Measurements from ENCODE around the gene SAMD15. TPM values are rescaled to one million over a fixed set of nuclear protein-coding genes. Genes with fewer than 3 reads are reported as not detected.
"Not testable (repeated sequence)": the region's sequence is repeated elsewhere in the genome, so short reads cannot be mapped to it uniquely, and the experiment has no call there.

Gene SAMD15
- total RNA-seq, result 1.8 TPM in 2 replicates

DNA sequence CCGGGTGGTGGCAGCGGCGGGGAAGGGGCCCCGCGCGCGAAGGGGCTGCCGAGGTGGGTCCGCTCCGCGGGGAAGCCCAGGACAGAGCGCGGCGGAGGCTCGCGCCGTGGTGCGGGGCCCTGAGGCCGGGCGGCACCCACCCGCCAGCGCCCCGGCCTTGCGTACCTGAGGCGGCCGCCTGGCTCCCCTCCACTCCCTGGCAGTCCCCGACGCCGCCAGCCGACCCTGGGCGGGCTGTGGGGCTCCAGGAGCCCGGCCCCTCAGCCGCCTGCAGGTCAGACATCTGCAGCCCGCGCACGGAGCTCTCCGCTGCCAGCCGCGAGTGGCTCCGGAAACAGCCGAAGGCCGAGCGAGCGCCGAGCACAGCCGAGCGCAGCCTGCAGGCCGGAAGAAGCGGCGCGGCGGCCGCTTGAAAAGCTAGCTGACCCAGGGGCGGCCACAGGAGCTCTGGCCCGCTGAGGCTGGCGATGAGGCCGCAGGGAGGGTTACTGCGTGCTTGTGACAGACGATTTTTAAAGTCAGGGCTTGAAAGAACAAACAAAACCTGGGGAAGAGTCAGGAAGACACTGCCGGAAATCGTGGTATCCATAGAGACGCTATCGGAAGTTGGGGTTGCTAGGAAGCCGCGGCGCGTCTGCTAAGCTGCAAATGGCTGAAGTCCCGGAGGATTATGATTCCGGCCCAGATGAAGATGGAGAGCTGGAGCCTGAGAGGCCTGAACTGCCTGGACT is at the start of gene SAMD15, which contains the start of gene TMED8:
Gene SAMD15 (plus strand): TSS at position 609 of the 731 bp plus-strand sequence. CDS start 40 bp downstream, at position 649.
Gene TMED8 (minus strand): TSS at position 324 of the 731 bp plus-strand sequence. CDS start 41 bp downstream, at position 283.
- peak; percentile 48 for DNase-seq (ENCODE audit: low read depth, low spot score)

DNA sequence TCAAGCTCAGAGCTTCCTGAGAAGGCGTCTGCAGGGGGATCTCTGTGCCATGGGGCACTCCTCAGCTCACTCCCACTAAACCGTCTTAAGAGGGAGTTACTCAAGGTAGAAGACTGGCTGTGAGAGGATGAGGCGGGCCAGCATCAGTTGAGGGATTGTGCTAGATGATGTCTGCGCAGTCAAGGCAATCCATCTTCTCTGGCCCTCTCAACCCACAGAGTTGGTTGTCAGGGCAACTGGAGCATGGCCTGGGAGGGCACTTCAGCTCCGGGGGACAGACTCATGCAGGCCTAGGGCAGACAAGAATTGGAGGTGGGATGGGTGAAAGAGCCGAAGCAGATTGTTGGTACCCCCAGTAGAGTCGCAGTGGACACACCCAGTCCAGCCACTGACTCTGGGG is 47.3 kb upstream of the SAMD15 start:
- no peak for DNase-seq (ENCODE audit: low read depth, low spot score)

DNA sequence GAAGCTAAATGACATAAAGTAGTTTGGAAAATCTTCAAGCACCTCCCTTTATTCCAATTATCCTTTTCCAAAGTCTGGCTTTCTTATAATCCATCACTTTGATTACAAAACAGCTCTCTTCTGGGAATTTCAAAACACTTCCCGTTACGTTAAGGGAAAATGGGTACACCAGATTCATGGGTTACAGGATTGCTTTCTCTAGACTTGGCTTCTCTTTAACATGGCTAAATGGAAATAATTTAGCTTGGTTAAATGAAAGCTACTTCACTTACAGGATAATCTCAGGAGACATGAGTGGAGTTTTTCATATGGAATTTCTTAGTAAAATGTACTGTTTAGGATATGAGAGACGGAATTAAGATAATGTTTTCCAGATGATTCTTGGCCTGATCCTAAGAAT is 41.6 kb upstream of the SAMD15 start:
- no peak for DNase-seq (ENCODE audit: low read depth, low spot score)

DNA sequence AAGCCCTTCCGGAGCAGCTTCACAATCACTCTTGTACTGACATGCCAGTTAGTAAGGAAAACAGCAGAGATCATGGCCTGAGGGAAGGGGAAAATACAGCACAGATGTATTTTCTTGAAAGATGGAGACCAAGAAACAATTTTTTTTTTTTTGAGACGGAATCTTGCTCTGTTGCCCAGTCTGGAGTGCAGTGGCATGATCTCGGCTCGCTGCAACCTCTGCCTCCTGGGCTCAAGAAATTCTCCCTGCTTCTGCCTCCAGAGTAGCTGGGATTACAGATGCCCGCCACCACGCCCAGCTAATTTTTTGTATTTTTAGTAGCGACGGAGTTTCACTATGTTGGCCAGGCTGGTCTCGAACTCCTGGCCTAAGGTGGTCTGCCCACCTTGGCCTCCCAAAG is 39.9 kb upstream of the SAMD15 start:
- not testable (repeated sequence) for DNase-seq (ENCODE audit: low read depth, low spot score)

DNA sequence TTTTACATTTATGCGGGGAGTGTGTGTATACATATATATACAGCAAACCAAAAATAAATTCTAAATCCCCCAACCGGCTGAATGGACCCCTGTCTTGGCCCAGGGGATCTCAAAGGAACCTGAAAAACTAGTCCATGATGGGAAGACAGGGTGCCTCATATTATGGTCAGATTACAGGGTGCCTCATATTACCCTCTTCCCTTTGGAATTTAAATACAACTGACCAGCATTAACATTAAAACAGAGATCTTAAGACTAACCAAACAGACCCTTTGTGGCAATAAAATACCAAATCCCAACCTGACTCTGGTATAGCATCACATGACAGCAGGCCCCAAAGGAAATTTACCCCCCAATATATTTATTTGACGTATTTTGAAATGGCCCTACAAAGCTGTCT is 39.3 kb upstream of the SAMD15 start:
- DNase-seq (ENCODE audit: low read depth, low spot score), result no peak

DNA sequence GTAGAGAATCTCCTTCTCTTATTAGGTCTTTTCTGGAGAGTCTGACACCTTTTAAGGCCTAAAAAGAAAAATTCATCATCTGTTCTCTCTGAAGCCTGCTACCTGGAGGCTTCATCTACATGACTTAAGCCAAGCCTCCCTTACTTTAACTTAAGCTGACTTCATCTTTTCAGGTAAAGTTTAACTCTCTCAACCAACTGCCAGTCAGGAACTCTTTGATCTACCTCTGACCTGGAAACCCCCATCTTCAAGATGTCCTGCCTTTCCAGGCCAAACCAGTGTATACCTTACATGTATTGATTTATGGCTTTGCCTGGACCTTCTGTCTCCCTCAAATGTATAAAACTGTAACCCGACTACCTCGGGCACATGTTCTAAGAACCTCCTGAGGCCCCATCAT is 38.9 kb upstream of the SAMD15 start:
- DNase-seq (ENCODE audit: low read depth, low spot score), result no peak

DNA sequence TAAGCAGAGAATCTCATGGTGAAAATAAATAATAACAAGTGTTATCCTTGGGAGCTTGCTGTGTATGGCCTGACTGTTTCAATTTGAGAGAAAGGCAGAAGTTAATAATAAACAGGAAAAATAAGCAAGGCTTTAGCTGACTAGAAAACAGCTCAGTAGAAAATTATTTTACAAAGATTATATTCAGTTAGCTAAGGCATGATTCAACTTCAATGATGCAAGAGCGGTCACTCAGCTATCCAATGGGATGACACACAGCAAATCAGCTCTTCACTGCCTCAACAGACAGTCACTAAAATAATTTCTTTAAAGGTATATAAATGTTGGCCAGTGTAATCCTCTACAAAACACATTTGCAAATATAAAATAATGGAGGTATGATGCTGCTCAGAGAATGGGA is 37.8 kb upstream of the SAMD15 start:
- DNase-seq (ENCODE audit: low read depth, low spot score), result no peak

DNA sequence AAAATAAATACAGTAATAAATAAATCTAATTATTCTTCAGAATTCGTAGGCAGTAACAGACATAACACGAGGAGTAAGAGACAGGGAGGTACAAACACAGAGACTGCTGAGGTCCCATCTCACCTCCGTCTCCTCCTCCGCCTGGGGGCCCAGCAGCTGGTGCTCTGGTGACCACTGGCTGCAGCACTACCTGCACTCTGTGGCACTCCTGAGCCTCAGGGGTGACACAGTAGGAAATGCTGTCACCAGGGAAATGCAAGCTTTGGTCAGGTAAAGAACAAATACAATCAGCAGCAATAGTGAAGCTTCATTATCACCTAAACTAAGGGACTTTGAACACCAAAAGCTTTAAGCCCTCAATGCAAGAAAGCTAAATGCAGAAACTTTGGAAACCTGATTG is 36.8 kb upstream of the SAMD15 start:
- DNase-seq (ENCODE audit: low read depth, low spot score), result no peak

DNA sequence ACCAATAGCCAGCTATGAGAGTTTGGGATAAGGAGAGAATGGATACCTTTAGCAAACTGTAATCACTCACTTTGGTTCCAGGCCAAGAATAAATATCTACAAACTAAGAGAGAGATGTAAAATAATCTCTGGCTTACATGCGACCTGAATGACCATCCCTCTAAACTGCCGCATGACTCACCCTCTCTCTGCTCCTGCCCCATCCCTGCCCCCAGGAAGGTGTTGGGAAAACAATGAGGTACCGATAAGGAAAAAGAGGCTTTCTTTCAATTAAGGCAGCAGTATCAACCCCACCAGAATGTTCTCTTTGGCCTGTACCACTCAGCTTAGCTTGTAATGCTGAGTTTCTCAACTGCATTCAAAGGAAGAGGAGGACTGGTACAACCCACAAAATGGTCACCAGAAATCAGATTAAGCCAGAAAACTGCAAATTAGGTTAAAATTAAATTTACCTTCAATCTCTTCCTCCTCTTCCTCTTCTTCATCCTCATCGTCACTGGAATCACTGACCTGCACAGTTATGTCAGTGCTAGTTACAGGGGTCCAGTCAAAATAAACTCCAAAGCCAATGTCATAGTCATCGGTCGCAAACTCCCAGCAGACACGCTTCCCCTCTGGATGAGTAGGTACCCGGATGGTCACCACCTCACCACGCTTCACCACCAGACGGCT is 34.3 kb upstream of the SAMD15 start:
- no peak for DNase-seq (ENCODE audit: low read depth, low spot score)

DNA sequence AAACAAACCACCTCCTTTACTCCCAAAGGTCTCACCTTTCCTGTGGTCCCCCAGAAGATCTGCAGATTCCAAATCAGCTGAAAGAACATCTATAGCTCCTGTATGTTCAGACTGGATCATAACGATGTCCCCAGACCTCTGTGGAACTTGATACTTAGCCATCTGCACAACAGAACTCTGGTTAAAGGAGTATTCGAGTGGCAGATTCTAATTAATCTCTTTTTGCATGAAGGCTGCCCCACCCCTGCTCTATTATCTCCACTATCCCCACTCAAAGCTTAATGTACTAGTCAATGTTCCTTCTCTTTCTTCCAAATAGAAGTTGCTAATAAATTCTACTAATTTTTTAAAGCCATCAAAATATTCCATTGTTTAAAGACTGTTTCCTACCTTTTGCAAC is 33.5 kb upstream of the SAMD15 start:
- DNase-seq (ENCODE audit: low read depth, low spot score), result no peak

DNA sequence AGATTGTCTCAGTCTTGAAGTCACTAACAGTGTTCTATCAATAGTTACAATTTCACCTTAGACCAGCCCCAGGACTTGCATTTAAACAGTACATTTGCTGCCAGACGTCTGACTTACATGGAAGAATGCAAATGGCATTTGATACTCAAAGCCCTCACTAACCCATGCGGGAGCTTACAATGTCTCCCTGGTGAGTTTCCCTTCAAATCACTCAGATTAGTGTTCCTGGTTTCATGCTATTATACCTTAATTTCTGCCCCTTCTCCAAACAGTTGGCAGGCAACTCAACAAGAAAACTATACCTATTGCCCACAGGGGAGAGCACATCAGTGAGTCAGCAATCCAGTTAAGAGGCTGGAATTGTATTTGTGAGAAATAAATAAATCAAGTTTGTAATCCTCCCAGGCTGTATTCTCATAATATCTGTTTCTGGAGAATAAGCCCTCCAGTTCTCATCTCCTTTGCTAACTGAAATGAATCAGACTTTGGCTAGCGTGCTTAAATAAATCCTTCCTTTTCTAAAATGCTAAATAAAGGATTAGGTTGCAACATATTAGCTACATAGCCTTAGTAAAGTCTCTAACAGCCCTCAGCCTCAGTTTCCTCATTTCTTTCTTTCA is 32.7 kb upstream of the SAMD15 start:
- no peak for DNase-seq (ENCODE audit: low read depth, low spot score)

DNA sequence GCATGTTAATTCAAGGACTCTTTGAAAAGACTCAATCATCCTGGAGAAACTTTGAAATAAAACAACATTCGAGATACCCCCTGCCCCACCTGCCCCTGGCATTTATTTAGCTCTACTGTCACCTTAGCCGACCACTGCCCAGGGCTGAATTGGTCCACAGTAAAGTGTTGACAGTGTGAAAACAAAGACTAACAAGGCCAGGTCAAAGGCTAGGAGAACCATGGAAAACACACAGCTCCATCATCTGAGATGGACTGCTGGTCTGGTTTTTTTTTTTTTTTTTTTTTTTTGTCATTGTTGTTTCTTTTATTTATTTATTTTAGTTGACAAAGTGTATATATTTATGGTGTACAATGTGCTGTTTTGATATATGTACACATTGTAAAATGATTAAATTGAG is 30.7 kb upstream of the SAMD15 start:
- no peak for DNase-seq (ENCODE audit: low read depth, low spot score)

DNA sequence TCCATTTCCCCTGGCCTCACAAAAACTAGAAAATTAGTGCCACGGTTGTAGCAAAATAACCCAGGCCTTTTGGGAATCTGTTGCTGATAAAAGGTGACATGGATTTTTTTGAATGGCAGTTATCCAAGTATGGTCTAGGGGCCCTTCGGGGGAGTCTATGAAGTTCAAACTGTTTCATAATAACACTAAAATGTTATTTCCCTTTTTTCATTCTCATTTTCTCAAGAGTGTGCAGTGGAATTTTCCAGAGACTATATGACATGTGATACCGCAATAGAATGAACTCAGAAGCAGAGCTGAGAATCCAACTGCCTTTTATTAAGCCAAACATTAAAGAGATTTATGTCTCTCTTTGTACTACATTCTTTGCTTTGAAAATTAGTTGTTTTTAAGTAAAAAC is 29.4 kb upstream of the SAMD15 start:
- no peak for DNase-seq (ENCODE audit: low read depth, low spot score)

DNA sequence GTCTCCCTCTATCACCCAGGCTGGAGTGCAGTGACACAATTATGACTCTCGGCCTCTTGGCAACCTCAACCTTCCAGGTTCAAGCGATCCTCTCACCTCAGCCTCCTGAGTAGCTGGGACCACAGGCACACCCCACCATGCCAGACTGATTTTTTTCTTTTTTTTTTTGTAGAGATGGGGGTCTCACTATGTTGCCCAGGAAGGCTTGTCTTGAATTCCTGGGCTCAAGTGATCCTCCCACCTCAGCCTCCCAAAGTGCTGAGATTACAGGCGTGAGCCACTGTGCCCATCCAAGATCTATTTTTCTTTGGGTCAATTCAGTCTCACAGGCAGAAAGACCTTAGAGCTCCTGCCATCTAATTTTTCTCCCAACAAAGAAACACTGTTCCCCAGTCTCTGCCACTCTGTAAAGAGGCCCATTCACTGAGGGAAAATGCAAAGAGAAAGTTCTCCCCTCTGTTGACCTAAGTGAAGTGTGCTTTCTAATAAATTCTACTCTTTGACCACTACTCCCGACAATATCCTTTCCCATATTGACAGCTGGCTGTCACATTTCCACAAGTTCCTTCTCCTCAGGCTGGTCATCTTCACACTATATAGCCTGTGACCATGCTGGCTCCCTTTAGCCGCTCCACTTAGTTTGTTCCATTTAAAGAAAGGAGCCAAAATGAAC is 23.6 kb upstream of the SAMD15 start:
- DNase-seq (ENCODE audit: low read depth, low spot score), result no peak

DNA sequence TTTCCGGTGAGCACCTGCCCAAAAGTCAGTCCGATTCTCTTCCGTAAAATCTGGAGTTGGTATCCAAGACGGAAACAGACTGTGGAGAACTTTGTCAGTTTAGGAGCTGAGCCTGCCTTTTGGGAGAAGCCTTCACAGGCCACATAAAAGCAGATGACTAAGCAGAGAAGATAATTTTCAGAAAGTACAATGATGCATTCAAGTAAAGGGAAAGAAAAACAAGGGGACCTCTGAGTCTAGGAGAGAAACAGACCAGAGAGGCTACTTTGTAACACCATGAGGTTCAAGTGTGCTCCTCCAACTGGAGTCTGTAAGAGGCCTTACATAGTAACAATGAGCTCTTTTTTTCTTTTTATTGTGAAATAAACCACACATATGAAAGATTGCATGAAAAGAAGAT is 21.4 kb upstream of the SAMD15 start:
- no peak for DNase-seq (ENCODE audit: low read depth, low spot score)

DNA sequence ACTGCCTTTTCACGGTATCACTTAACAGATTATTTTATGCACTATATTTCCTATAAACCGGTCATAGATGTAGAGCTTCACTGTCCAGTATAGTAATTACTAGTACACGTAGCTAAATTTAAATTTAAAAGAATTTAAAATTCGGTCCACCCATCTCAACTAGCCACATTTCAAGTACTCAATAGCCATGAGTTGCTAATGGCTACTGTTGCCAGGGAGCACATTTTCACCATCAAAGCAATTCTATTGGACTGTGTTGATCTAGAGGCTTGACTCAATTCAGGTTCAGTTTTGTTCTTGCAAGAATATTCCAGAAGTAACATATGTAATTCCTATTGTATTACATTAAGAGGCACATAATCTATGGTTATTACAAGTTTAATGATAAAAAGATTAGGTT is 20.3 kb upstream of the SAMD15 start:
- DNase-seq (ENCODE audit: low read depth, low spot score), result no peak

DNA sequence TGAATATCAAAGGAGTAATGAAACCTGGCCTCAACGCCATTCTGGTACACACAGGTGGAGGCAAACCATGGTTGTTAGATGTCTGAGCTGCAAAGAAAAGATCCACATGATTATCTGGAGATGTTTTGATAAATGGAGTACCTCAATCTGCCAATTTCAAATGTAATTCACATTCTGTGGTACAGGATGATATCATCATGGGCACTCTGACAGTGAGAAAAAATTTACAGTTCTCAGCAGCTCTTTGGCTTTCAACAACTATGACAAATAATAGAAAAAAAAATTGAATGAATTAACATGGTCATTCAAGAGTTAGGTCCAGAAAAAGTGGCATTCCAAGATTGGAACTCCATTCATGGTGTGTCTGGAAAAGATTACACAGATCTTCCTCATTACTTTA is 17.6 kb upstream of the SAMD15 start:
- no peak for DNase-seq (ENCODE audit: low read depth, low spot score)

DNA sequence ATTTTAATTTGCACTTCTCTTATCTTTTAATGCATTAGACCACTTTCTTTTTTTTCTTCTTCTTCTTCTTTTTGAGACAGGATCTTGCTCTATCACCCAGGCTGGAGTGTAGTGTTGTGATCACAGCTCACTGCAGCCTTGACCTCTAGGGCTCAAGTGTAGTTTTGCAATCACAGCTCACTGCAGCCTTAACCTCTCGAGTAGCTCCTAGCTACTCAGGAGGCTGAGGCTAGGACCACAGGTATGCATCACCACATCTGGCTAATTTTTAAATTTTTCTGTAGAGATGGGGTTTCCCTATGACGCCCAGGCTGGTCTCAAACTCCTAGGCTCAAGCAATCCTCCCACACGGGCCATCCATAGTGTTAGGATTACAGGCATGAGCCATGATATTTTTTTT is 13.0 kb upstream of the SAMD15 start:
- no peak for DNase-seq (ENCODE audit: low read depth, low spot score)

DNA sequence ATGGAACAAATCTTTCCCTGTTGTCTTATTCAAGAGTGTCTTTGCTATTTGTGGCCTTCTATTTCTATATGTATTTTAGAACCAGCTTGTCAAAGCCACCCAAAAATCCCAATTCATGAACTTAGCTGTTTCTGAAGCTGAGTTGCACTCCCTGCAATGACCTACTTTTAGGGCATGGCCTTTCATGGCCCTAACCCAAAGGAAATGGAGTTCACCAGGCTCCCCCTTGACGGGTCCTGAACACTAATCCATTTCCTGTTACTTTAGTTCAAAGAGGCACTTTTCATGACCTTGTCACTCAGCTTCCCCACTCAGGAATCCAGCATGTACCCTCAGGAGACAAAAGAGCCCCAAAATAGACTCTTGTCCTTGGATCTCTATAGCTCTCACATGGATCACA is 7.9 kb upstream of the SAMD15 start:
- DNase-seq (ENCODE audit: low read depth, low spot score), result no peak

DNA sequence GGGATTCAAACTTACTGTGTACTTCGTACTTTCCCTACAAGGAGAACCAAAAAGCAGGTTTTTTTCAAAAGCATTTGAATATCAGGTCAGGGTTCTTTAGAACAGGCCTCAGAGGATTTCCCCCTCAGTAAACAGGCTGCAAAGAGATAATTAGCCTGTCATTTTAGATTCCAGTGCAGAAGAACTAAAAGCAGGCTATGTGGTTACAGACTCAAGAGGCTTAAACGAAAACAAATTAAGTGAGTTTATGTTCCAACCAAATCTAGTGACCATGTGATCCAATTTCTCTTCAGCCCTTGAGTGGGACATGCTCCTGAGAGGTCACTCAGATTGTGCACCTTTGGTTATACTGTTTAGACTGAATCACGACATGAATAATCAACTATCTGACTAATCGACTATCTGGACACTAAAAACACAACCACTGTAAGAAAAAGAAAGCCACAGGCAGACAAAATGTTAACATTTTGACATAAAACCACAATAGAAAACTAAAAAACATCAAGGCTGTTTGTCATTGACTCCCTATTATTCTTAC is 4.8 kb upstream of the SAMD15 start:
- no peak for DNase-seq (ENCODE audit: low read depth, low spot score)

DNA sequence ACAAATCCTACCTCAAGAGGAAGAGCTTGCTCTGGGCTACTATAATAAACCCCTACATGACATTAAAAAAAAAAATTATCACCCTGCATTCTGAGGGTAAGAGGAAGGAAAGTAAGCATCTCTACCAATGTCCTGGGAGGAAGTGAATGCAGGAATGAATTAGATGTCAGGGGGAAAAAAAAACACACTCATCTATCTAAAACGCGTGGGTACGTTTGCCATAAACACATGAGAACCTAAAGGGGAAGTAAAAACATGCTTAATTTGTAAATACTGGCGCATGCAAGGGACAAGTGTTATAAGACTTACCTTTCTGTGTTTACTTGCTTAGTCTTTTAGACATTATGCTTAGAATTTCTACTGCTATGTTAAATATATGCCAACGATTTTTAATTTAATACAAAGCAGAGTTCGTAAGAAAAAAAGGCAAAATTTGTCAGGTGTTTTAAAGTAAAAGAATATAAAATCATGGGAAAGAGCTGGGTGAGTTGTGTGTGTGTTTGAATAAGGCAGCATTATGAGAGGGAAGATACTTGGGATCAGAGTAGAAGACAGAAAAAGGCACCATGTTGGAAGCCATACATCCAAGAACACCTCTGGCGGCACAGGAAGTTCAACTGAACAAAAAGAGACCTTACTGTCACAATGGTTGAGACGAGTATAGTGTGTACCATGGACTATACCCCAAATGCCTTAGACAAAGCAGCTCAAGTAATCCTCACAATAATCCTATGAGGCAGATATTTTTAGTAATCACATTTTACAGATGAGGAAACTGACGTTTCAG is 1.8 kb upstream of the SAMD15 start:
- DNase-seq (ENCODE audit: low read depth, low spot score), result no peak

Measured in pulmonary artery endothelial cell (primary cell).